Keratinocyte (primary cell): Measurements from ENCODE around the gene TBCA.

Source experiments
- CTCF ChIP-seq, 3 experiments: IDR thresholded peaks in 1 of 3; conservative IDR thresholded peaks in 1 of 3; optimal IDR thresholded peaks in 1 of 3; 2 replicates in 2 of 3; 3 replicates in 1 of 3; pipeline versions ENCODE3 to v1.5.1; 2011; ENCODE audit warnings: low read length in 3 of 3, mild to moderate bottlenecking in 3 of 3, moderate library complexity in 2 of 3, control low read depth in 1 of 3, inconsistent platforms in 1 of 3; ENCODE audit not compliant: insufficient read depth in 2 of 3; ENCODE audit errors: extremely low read depth in 1 of 3
- EZH2 ChIP-seq: IDR thresholded peaks from one replicate; pipeline ENCODE4 v1.6.1; 2012; ENCODE audit warnings: inconsistent platforms, mild to moderate bottlenecking, low read length, moderate library complexity

GRCh38 chr5:77709340-77709739, 66.8 kb downstream of the TBCA start:
- TF ChIP-seq CTCF (optimal IDR thresholded peaks at IDR 0.05 in 1 of 3, IDR thresholded peaks at IDR 0.05 in 1 of 3, conservative IDR thresholded peaks at IDR 0.05 in 1 of 3; ENCODE audit: extremely low read depth in 1 of 3, insufficient read depth in 2 of 3, low read length in 3 of 3) (no peak), EZH2 (no peak)
